ENCODE results near the gene CASQ2.

DNA sequence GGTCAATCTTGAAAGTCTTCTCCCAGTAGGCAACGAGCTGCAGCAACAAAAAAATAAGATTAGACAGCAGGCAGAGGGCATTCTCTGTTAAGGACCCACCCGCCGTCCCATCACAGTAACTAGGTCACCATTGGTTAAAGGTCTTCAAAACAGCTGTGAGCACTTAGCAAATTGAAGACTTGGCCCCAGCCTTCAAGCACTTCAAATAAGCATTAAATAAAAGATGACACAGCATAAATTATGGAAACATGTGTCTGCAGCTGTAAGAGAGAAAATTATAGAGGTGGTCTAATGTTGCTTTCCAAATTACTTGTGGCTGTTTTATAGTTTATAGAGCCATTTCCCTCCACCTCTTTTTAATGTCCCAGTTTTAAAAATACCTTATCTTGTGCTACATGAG, 65.6 kb downstream of the CASQ2 start:
- TF ChIP-seq, protein P1, sequence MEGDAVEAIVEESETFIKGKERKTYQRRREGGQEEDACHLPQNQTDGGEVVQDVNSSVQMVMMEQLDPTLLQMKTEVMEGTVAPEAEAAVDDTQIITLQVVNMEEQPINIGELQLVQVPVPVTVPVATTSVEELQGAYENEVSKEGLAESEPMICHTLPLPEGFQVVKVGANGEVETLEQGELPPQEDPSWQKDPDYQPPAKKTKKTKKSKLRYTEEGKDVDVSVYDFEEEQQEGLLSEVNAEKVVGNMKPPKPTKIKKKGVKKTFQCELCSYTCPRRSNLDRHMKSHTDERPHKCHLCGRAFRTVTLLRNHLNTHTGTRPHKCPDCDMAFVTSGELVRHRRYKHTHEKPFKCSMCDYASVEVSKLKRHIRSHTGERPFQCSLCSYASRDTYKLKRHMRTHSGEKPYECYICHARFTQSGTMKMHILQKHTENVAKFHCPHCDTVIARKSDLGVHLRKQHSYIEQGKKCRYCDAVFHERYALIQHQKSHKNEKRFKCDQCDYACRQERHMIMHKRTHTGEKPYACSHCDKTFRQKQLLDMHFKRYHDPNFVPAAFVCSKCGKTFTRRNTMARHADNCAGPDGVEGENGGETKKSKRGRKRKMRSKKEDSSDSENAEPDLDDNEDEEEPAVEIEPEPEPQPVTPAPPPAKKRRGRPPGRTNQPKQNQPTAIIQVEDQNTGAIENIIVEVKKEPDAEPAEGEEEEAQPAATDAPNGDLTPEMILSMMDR (IDR thresholded peaks at IDR 0.05; ENCODE audit: low read depth, low read length, poor library complexity, severe bottlenecking), result no peak
- no peak for TF ChIP-seq EZH2phosphoT487 (IDR thresholded peaks at IDR 0.05; ENCODE audit: borderline replicate concordance, low read length)

All from DOHH2 (cell line).